GM23338 (cell line): Measurements from ENCODE around the gene EDIL3.

Experiments
- CREB1 ChIP-seq: fragments of 250-450 bp; sonication (Bioruptor Pico); IDR thresholded peaks from 2 replicates; pipeline ENCODE4 v1.5.0; 2020; ENCODE audit warnings: low read depth, mild to moderate bottlenecking, moderate library complexity
- CTCF ChIP-seq, 2 experiments: fragments of 200-600 bp in 1 of 2; sonication (generic) in 1 of 2; conservative IDR thresholded peaks; 2 replicates each; pipeline versions ENCODE4 v1.5.1 to v1.6.1; 2016 to 2017; ENCODE audit warnings: antibody characterized with exemption in 2 of 2, low read depth in 2 of 2, mild to moderate bottlenecking in 2 of 2, moderate library complexity in 1 of 2
- ETS1 ChIP-seq: IDR thresholded peaks from 2 replicates; pipeline ENCODE4 v1.6.1; 2016; ENCODE audit warnings: antibody characterized with exemption
- EZH2 ChIP-seq: fragments of 200-600 bp; sonication (generic); IDR thresholded peaks from one replicate; pipeline ENCODE4 v1.8.0; 2017; ENCODE audit warnings: antibody characterized with exemption, mild to moderate bottlenecking, low read depth; ENCODE audit not compliant: unreplicated experiment
- EZH2phosphoT487 ChIP-seq: fragments of 200-600 bp; sonication (generic); IDR thresholded peaks from one replicate; pipeline ENCODE4 v1.8.1; 2018; ENCODE audit warnings: antibody characterized with exemption; ENCODE audit not compliant: unreplicated experiment
- JUNB ChIP-seq: IDR thresholded peaks from one replicate; pipeline ENCODE4 v1.6.1; 2016; ENCODE audit warnings: antibody characterized with exemption; ENCODE audit not compliant: unreplicated experiment
- POLR2AphosphoS5 ChIP-seq: IDR thresholded peaks from 2 replicates; pipeline ENCODE4 v1.6.1; 2016; ENCODE audit warnings: antibody characterized with exemption, low read depth
- REST ChIP-seq: IDR thresholded peaks from one replicate; pipeline ENCODE4 v1.6.1; 2018; ENCODE audit warnings: antibody characterized with exemption; ENCODE audit not compliant: unreplicated experiment
- STAT1 ChIP-seq: IDR thresholded peaks from one replicate; pipeline ENCODE4 v1.6.1; 2016; ENCODE audit warnings: antibody characterized with exemption; ENCODE audit not compliant: unreplicated experiment
- ZNF331 ChIP-seq: fragments of 250-450 bp; sonication (Bioruptor Pico); IDR thresholded peaks from 2 replicates; pipeline ENCODE4 v1.5.0; 2020; ENCODE audit warnings: low read depth, mild to moderate bottlenecking, moderate library complexity

GRCh38 chr5:84213212-84213611, 171.5 kb downstream of the EDIL3 start:
- no peak for TF ChIP-seq EZH2
- TF ChIP-seq CTCF (conservative IDR thresholded peaks at IDR 0.05; ENCODE audit: low read depth in 2 of 2), result no peak
- TF ChIP-seq POLR2AphosphoS5, result no peak
- TF ChIP-seq REST, result no peak
- TF ChIP-seq JUNB, result no peak
- no peak for TF ChIP-seq STAT1
- TF ChIP-seq ZNF331 (CRISPR knock-in tag), result no peak
- TF ChIP-seq ETS1, result no peak
- no peak for TF ChIP-seq CREB1 (CRISPR knock-in tag)
- TF ChIP-seq EZH2phosphoT487, result no peak
